HG03432 (cell line): ENCODE results near the gene SKIC8.
A peak's percentile ranks its signal among the peaks of the same experiment; 100 is the strongest.

Experiments used
- ATAC-seq: cut with Tn5 transposase; IDR thresholded peaks from one replicate; pipeline ENCODE4 v1.9.1; 2021; ENCODE audit warnings: mild to moderate bottlenecking, moderate library complexity; ENCODE audit not compliant: unreplicated experiment

The SKIC8 gene

DNA sequence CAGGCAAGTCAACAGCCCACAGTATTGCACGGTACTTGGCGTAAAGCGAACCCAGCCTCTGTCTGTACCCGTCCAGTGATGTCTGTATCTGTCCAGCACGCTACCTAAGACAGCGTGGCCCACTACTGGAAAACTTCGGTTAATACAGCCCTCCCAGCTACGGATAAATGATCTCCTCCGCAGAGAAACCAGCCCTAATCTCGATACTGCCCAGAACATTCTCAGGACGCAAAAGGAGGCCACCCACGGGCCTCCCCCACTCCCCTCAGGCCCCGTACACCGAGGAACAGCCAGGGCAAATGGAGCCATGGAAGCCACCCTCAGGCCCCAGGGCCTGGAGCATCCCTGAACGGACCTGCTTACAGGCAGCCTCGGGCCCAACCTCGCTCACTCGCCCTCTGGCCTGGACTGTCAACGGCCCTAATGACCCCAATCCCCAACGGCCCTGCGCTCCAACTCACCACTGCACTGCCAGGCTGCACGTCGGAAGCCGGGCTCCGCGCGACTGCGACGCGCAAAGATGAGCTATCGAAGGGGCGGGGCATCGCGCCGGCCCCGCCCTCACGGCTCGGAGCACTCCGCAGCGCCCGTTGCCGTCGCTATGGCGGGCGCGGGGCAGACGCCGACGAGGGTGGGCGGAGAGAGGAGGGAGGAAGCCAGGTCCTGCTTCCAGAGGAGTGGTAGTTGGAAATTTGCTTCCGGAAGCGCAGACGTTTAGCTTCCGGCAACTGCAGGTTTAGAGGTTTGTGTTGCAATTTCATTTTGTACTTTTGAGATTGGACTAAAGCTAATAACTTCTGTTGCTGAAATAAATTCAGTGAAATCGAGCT, at the start of gene SKIC8:
Gene SKIC8 (minus strand): TSS at position 509 of the 830 bp plus-strand sequence. CDS start 3,923 bp downstream, outside the sequence.
- peak; percentile 90 for ATAC-seq

GRCh38 chr15:78347586-78348543, 48.5 kb upstream of the SKIC8 start:
- no peak for ATAC-seq

GRCh38 chr15:78345396-78346125, 46.2 kb upstream of the SKIC8 start:
- no peak for ATAC-seq

- no peak for ATAC-seq
Observed at GRCh38 chr15:78343276-78344060, 44.1 kb upstream of the SKIC8 start.

GRCh38 chr15:78342021-78342420, 42.6 kb upstream of the SKIC8 start:
- no peak for ATAC-seq

GRCh38 chr15:78341057-78341987, 41.9 kb upstream of the SKIC8 start:
- ATAC-seq: no peak

DNA sequence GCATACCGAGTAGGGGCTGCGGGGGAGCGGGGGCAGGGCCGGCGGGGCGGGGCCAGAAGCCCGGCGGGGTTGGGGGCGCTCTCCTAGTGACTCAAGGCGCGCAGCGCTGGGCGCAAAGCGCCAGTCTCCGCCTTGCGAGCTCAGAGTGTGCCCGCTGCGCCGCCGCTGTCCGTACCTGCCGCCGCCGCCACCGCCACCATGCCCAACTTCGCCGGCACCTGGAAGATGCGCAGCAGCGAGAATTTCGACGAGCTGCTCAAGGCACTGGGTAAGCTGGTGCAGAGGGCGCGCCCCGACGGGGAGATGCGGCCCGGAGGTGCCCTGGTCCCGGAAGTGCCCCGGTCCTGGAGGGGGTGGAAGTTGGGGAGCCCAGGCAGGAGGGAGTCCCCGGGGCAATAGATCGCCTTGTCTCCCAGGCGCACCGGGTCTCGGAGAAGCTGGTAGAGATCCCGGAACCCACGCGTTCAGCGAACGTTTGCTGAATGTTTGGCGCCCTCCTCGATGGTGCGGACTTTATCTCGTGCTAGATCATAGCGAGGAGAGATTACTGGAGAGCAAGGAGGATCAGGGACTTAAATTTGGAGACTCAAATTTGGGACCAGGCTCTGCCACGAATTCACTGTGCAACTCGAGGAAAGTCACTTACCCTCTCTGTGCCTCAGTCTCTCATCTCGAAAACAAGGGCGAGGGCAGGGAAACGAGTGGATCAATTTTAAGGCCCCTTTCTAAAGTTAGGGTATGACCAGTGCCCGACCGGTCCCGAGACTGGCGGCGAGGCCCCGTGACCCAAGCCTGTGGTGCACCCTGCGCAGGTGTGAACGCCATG, 41.0 kb upstream of the SKIC8 start, which contains the start of gene CRABP1:
Gene CRABP1 (plus strand): TSS at position 123 of the 826 bp plus-strand sequence. CDS start 76 bp downstream, at position 199.
- no peak for ATAC-seq

- no peak for ATAC-seq
Observed at GRCh38 chr15:78339559-78339958, 40.1 kb upstream of the SKIC8 start.

DNA sequence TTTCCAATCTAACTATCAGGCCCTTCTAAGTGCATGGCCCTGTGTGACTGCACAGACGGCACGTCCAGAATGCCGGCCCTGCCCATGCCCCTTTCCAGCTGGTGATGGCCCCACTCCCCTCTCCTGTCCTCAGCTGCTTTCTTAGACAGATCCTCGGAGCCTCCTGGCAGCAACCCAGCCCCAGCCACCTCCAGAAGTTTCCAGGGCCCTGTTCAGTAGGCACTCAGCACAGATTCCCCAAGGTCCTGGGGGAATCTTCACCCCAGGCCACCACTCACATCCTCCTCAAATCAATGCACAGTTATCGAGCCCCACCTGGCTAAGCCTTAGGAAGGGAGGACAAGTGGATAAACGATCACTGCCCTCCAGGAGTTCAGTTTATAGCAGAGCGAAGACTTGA, 39.4 kb upstream of the SKIC8 start:
- no peak for ATAC-seq

DNA sequence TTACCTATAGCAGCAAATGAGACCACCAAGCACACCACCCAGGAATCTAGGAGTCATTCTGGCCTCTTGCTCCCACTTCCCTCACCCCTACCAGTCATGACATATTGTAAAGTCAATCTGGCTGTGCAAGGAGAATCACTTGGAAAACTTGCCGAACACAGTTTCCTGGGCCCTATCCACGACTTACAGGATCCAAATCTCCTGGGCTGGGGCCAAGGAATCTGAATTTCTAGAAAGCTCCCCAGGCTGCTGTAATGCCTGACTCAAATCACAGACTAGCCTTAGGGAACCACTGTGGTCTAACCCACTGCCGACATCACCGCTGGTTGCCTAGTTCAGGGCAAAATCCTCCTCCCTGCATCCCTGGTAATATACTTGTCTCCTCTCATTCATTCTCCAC, 36.6 kb upstream of the SKIC8 start:
- ATAC-seq: no peak

DNA sequence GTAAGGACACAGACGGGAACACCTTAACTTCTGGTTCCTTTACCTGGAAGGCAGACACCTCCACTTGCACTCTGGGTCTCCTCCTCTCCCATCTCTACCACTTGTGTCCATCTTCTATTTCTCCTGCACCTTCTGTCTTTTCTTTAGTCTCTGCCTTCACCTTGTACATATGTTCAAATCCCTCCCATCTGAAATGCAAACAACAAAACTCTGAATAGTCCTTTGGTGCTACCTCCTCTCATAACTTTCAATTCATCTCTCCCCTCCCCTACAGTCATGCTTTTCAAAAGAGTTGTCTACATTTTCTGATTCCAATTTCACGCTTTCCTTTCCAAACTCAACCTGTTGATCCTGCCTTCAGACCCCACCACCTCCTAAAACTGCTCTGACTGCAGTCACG, 35.4 kb upstream of the SKIC8 start:
- no peak for ATAC-seq

- no peak for ATAC-seq
Observed at GRCh38 chr15:78329625-78330024, 30.2 kb upstream of the SKIC8 start.

- ATAC-seq: no peak
Observed at GRCh38 chr15:78327466-78327865, 28.1 kb upstream of the SKIC8 start.

DNA sequence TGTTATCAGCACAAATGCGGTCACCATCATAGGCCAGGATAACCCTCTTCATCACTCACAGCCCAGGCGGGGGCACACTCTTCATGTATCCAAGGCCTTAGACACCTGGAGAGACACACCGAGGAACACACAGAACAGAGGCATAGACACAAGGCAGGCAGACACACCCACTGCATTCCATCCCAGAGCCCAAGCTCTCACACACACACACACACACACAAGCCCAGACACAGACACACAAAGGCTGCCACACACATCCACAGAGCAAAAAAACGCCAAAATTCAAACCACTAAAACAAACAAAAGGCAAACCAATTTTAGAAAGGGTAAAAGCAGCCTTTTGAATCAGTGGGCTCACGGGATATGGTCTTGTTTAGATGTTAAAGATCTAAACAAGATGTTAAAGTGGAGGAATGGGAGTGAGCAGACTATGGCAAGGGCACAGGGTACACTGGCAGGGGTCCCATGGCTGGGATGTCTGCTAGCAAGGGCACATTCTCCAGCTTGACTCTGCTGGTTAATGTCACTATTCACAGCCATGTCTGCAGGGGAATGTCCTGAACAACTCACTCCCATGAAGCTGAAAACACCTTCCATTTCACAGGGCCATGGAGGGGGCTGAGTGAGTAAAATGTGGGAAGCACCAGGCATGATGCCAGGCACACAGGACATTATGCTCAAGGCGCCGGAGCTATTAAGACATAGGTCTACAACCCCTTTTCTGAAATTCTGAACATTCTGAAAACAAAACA, 25.9 kb upstream of the SKIC8 start:
- no peak for ATAC-seq

GRCh38 chr15:78324144-78324543, 24.7 kb upstream of the SKIC8 start:
- ATAC-seq: no peak

DNA sequence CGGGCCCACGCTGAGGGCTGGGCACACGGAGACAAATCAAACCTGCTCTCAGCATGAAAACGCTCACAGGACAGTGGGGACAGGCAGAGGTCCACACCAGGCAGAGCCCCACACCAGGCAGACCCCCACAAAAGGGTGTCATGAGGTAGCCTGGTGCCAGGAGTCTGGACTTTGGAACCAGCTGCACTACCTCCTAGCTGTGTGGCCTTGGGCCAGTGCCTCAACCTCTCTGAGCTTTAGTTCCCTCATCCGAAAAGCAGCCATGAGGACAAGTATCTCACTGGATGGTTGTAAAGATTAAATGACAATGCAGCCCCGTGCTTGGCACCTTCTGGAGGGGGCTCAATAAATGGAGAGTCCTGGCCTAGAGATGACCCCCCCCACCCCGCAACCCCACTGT, 24.3 kb upstream of the SKIC8 start:
- no peak for ATAC-seq

GRCh38 chr15:78322724-78323521, 23.5 kb upstream of the SKIC8 start:
- no peak for ATAC-seq
